NCI-H69 (cell line): ENCODE data around the gene RCC1.
"Not testable (repeated sequence)": the region's sequence is repeated elsewhere in the genome, so short reads cannot be mapped to it uniquely, and the experiment has no call there.

Source experiments
- DNase-seq: peaks from one replicate; lab custom pipeline; 2025; lab: John Stamatoyannopoulos, UW

The RCC1 gene

GRCh38 chr1:28512058-28512611, 6.3 kb downstream of the RCC1 start:
- peak; percentile 6 for DNase-seq

DNA sequence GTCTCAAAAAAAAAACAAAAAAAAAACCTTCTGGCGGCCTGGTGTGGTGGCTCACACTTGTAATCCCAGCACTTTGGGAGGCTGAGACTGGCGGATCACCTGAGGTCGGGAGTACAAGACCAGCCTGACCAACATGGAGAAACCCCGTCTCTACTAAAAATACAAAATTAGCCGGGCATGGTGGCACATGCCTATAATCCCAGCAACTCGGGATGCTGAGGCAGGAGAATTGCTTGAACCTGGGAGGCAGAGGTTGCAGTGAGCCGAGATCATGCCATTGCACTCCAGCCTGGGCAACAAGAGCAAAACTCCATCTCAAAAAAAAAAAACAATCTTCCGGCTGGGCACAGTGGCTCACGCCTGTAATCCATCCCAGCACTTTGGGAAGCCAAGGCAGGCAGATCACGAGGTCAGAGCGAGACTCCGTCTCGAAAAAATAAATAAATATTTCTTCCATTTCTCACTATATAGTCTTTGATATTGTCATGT, 8.6 kb downstream of the RCC1 start:
- not testable (repeated sequence) for DNase-seq

- DNase-seq, result peak; percentile 14
Measured at GRCh38 chr1:28516518-28516956, 10.7 kb downstream of the RCC1 start.

DNA sequence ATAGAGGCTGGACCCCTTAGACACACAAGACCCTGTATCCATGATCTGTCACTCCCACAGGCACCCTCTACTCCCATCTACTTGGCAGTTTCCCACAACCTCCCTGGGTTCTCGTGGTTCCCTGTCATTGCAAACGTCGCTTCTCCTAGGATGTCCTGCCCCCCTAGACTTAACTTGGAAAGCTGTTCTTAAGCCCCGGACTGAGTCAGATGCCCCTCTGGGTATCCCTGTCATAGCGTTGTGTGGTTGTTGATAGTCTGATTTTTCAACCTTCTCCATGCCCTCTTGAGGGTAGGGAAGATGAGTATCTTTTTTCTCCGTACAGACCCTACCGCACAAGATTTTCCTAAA, 11.8 kb downstream of the RCC1 start:
- DNase-seq, result peak; percentile 60

DNA sequence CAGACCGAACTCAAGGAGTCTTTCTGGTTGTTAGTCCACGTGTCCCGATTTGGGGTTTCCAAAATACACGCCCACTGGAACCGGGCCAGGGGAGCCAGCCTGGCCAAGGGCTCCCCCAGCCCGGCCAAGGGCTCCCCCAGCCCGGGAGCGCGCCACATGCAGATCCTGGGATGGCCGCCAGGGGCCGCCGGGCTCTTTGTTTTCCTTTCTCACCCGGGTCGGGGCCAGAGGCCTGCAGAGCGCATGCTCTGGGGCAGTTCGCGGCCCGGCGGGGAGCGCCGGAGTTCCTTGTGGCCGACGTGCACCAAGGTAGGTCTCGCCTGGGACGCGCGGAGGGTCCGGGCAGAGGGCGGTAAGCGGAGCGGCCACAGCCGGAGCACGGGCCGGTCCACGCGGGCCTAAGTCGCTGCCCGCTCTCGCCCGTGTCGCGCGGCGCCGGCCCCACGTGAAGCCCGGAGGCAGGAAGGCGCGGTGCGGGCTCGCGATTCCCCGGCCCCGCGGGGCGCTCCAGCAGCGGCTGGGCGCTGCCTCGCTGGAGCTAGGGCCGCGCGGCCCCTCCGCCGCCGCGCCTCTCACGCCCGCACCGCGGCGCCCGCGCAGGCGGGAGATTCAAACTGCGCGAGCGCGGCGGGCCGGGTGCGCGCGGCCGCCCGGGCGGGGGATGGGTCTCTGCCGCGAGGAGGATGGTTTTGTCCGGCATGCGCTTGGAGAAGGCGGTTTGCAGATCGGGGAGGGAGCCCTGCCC, 12.3 kb downstream of the RCC1 start:
- peak; percentile 91 for DNase-seq

DNA sequence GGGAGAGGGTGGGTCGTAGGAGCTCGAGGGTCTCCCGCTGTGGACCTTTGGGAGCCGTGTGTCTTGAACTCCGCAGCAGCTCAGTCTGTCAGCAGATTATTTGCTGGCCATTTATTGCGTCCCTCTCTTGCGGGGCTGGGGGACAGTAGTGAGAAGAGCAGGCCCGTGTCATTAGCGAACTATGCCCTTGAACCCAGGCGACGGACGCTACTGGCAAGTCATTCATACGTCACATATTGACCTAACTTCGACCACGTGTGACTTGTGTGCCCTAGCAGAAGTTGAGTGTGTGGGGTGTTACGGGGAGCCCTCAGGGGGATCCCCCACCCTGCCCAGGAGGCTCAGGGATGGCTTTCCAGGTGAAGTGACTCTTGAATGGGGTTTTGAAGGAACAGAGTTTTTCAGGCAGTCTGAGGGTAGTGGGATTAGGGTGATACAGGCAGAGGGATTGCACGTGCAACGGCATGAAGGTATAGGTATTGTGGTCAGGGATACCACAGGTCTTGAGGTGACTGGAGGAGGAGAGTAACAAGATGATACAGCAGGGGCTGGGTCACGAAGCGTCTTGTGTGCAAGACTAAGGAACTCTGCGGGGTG, 13.0 kb downstream of the RCC1 start:
- no peak for DNase-seq

DNA sequence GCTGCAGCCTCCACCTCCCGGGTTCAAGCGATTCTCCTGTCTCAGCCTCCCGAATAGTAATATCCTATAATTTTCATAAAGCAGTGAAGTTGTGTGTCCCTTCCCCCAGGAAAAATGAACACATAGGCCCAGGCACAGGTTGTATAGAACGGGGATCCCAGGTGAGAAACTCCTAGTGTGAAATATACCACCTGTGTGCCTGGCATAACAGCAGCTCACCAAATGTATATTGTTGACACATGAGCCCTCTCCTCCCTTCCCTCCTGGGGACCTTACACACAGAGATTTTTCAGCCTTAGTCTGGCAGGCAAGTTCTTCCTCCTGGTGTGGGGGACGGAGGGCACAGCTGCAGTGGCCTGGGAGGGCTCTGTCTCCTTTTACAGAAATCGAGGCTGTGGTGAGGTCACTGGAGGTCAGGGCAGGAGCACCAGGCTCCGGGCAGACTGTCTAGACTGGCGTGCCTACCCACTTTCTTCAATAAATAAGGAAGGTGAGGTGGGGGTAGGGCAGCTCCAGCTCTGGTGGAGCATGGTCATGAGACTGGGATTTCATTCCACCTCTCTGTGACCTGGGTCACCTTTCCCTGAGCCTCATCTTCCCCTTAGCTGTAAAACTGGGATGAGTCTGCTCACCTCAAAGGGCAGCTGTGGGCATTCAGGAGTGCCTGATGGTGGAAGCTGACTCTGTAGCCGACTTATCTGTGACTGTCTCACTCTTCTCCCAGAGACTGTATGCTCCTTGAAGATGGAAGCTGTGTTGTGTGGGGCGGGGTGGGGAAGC, 14.3 kb downstream of the RCC1 start:
- peak; percentile 12 for DNase-seq

DNA sequence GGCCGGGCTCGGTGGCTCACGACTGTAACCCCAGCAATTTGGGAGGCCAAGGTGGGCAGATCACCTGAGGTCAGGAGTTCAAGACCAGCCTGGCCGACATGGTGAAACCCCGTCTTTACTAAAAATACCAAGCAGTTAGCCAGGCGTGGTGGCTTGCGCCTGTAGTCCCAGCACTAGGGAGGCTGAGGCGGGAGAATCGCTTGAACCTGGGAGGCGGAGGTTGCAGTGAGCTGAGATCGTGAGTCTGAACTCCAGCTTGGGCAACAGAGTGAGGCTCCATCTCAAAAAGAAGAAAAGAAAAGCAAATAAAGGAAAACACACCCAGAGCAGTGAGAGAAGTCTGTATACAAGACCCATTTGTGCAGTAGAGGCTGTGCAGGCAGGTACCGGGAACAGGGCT, 15.0 kb downstream of the RCC1 start:
- DNase-seq, result not testable (repeated sequence)

DNA sequence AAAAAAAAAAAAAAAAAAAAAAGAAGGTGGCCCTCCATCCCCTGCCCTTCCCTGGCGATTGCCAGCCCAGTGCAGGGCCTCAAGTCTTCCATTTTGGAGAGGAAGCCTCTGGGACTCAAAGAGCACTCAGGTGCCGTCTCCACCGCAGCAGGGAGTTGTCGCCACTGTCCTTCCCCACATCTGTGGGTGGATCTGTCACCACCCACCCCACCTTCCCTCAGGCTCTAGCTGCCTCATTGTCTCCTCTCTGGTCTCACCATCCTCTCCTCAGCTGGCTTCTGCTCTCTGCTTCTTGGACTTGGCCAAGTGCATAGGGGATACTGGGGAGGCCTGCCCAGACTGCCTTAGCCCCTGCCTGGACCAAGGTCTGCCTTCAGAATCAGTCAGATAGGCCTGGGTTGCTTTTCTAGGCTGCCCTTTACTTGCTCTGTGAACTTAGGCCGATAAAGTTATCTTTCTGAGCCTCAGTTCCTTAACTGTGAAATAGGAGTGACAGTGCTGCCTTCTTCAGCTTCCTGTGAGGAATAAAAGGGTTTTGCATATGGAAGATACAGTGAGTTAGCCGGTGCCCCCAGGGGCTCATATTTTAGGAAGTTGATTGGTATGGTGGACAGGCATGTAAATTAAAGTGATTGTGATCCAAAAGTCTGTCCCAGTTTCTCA, 15.8 kb downstream of the RCC1 start:
- DNase-seq, result no peak

DNA sequence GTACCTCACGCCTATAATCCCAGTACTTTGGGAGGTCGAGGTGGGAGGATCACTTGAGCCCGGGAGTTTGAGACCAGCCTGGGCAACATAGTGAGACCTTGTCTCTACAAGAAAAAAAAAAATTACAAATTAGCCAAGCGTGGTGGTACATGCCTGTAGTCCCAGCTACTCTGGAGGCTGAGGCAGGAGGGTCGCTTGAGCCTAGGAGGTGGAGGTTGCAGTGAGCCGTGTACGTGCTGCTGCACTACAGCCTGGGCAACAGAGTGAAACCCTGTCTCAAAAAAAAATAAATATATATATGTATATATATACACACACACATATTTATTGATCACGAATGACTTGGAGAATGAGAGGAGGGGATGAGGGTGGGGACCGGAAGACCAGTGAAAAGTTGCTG, 16.7 kb downstream of the RCC1 start:
- not testable (repeated sequence) for DNase-seq

DNA sequence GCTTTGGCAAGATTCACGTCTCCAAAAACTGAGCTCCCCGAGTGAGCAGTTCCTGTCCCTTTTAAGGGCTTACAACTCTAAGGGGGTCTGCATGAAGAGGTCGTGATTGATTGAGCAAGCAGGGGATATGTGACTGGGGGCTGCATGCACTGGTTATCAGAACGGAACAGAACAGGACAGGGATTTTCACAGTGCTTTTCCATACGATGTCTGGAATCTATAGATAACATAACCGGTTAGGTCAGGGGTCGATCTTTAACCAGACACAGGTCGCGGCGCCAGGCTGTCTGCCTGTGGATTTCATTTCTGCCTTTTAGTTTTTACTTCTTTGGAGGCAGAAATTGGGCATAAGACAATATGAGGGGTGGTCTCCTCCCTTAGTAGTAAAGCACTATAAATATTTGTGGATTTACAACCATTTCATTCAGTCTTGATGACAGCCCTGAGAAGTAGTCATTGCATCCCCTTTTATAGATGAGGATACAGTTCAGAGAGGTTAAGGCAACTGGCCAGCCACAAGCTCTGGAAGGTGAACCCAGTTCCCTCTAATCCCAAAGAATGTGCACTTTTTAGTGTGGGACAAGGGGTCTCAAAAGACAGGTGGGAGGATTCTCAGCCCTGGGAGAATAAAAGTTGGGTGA, 19.3 kb downstream of the RCC1 start:
- not testable (repeated sequence) for DNase-seq

- DNase-seq, result no peak
Measured at GRCh38 chr1:28526886-28527285, 21.0 kb downstream of the RCC1 start.

GRCh38 chr1:28530456-28530855, 24.6 kb downstream of the RCC1 start:
- no peak for DNase-seq

DNA sequence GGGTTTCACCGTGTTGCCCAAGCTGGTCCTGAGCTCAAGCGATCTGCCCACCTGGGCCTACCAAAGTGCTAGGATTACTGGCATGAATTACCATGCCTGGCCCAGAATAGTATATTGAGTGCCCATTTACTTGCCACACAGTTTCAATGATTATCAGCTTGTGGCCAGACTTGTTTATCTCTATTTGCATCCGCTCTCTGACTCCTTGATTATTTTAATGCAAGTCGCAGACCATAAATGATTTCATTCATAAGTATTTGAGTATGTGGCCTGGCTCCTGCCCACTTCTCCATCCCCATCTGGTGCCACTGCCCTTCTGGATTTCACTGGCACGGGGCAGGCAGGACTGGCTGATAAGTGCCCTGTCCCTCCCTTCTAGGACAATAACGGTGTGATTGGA, 28.8 kb downstream of the RCC1 start:
- no peak for DNase-seq

- no peak for DNase-seq
Measured at GRCh38 chr1:28535180-28535579, 29.3 kb downstream of the RCC1 start.

- DNase-seq, result no peak
Measured at GRCh38 chr1:28537457-28538199, 31.8 kb downstream of the RCC1 start.

DNA sequence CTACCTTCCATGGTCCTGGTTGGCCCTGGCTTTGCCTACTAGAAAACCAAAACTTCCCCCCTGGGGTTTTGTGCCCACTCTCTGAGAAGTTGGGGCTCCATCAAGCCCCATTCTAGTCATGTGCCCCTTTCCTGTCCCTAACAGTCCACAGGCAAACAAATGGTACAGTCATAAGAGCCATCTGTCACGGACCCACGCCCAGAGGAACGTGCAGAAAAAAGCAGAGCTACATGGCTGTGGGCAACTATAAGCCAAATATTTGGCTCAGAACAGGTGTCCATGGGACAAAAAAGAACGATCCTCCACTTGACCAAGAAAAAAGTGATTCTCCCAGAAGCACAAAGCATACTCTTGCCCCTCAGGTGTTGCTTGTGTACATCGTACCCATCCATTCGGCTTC, 32.4 kb downstream of the RCC1 start:
- no peak for DNase-seq

DNA sequence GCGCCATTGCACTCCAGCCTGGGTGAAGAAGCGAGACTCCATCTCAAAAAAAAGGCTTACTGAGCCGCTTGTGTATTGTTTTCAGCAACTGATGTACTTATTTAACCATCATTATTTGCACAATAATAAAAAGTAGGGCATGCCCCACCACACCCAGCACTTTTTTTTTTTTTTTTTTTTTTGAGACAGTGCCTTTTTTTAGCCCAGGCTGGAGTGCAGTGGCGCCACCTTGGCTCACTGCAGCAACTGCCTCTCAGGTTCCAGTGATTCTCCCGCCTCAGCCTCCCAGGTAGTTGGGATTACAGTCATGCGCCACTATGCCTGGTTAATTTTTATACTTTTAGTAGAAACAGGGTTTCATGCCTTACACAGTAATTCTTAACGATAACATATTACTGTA, 34.8 kb downstream of the RCC1 start:
- peak; percentile 15 for DNase-seq

- not testable (repeated sequence) for DNase-seq
Measured at GRCh38 chr1:28541414-28542015, 35.7 kb downstream of the RCC1 start.

GRCh38 chr1:28545246-28545628, 39.4 kb downstream of the RCC1 start:
- no peak for DNase-seq
